Endometrial microvascular endothelial cells (primary cell): ENCODE data around the gene CCDC69. TPM values are rescaled to one million over a fixed set of nuclear protein-coding genes. Genes with fewer than 3 reads are reported as not detected.
"Not testable (repeated sequence)": the region's sequence is repeated elsewhere in the genome, so short reads cannot be mapped to it uniquely, and the experiment has no call there.

Experiments
- in situ Hi-C: cut with HindIII; loops from 2 replicates; pipeline ENCODE4 v1.10.0; 2017; ENCODE audit warnings: low sequenced_read_pairs, low pct_unique_long_range_greater_than_20kb; ENCODE audit errors: inconsistent ontology term
- total RNA-seq: library from RNA; depleted of rRNA; stranded (reverse); fragments of >200 nt; gene quantifications from one replicate; pipeline ENCODE4 v1.2.3, GENCODE V29; 2015; ENCODE audit errors: inconsistent ontology term

The CCDC69 gene
- total RNA-seq, 1 donor from 2014 or later, result 28.3 TPM

- in situ Hi-C loops, result no loop called here
These were observed 22.8 kb downstream of the CCDC69 start for GRCh38 chr5:151200913-151201595.

DNA sequence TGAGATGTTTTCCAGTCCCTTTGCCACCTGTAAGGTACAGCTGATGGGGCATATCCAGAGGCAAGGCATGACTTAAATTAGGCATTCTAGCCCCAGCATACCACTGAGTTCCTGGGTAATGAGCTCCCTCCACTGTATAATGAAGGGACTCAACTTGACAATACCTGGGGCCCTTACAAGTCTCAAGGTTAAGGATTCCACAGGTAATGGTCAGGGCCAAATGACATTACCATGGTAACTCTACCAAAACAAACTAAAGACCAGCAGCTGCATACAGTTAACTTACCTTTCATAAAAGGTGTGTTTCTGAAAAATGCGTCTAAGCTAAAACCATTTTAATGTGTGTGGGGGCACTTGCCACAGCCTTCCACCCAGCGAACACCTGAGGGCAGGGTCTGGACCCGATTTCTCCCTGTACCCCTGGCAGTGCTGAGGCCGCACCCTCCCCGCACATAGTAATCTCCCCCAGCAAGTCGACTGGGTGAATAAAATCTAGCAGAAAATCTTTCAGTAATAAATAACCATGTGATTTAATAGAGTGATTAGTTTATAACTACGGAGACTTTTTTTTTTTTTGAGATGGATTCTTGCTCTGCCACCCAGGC is 24.2 kb downstream of the CCDC69 start:
- in situ Hi-C loops, result no loop called here

- in situ Hi-C loops, result no loop called here
These were observed 25.0 kb downstream of the CCDC69 start for GRCh38 chr5:151198861-151199260.

DNA sequence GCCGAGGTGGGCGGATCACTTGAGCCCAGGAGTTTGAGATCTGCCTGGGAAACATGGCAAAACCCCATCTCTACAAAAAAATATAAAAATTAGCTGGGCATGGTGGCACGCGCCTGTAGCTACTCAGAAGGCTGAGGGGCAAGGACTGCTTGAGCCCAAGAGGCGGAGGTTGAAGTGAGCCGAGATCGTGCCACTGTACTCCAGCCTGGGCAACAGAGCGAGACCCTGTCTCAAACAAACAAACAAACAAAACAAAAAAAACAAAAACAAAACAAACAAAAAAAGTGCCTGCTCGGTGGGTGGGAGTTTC is 26.6 kb downstream of the CCDC69 start:
- in situ Hi-C loops, result not testable (repeated sequence)

DNA sequence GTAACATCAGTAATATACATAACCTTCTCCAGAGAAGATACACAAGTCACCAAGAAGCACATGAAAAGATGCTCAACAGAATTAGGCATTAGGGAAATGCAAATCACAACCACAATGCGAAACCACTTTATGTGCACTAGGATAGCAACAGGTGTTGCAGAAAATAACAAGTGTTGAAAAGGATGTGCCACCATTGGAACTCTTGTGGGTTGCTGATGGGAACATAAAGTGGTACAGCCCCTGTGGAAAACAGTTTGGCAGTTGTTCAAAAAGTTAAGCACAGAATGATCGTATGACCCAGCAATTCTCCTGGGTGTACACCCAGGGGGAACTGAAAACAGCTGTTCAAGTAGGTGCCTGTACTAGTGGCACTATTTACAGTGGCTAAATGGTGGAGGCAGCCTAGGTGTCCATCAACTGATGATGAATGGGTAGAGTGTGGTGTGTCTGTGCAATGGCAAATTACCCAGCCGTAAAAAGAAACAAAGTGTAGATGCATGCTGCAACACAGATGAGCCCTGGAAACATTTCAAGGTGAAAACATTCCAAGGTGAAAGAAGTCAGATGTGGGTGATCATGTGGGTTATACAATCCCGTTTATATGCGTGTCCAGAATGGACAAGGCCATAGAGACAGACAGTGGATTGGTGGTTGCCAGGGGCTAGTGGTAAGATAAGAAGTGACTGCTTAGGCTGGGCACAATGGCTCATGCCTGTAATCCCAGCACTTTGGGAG is 27.2 kb downstream of the CCDC69 start:
- in situ Hi-C loops, result no loop called here

DNA sequence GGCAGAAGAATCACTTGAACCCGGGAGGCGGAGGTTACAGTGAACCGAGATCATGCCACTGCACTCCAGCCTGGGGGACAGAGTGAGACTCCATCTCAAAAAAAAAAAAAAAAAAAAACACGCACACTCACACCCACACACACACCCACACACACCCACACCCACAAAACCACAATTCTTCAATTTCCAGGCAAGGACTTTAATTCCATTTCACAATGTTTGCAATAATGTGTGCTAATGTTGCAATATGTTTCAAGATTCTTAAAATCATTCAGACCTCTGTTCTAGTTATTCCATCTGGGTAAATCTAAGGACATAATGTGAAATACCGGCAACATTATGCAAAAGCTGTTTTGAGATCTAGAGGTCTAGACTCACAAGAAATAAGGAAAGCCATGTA is 28.3 kb downstream of the CCDC69 start:
- in situ Hi-C loops, result no loop called here

DNA sequence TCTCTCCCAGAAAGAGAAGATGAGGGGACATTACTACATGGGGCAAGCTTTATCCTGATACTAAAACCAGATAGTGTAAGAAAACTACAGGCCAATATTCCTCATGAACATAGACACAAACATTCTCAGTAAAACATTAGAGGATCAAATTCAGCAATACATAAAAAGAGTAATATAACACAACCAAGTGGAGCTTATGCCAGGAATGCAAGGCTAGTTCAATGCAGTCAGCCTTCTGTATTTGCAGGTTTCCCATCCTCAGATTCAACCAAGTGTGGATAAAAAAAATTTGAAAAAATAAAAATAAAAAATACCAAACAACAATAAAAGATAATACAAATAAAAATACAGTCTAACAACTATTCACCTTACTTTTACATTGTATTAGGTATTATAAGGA is 31.3 kb downstream of the CCDC69 start:
- in situ Hi-C loops, result no loop called here

- in situ Hi-C loops, result no loop called here
These were observed 32.2 kb downstream of the CCDC69 start for GRCh38 chr5:151191661-151192060.

DNA sequence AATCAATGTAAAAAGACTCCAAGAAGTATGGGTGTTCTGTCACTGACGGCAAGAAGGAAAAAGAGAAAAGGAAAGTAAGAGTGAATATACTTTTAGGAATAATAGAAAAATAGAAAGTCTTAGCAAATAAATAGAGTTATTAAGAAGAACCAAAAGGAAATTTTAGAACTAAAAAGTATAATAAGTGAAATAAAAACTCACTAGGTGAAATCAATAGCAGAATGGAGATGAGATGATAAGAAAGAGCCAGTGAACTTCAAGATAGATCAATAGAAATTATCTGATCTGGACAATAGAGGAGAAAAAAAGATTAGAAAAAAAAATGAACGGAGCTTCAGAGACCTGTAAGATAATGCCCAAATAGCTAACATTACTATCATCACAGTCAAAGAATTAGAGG is 34.7 kb downstream of the CCDC69 start:
- in situ Hi-C loops, result no loop called here

GRCh38 chr5:151186538-151186937 is 37.4 kb downstream of the CCDC69 start:
- in situ Hi-C loops, result no loop called here

DNA sequence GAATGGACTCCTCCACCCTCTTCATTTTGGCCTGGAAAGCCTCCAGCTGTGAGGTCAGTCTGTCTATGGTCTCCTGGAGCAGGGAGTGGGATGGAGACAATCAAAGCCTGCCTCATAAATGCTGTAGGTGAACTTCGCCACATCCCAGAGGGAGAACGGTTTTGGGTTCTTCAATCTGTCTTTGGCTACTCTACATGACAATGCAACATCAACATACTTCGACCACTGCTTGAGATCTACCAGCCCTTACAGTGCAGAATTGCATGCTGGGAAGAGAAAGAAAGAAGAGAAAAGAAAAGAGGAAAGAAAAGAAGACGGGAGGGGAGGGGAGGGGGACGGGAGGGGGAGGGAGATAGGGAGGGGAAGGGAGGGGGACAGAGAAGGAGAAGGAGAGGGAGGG is 37.8 kb downstream of the CCDC69 start:
- in situ Hi-C loops, result no loop called here

- in situ Hi-C loops, result no loop called here
These were observed 39.4 kb downstream of the CCDC69 start for GRCh38 chr5:151184316-151185042.

- in situ Hi-C loops, result no loop called here
These were observed 40.2 kb downstream of the CCDC69 start for GRCh38 chr5:151183456-151184245.

DNA sequence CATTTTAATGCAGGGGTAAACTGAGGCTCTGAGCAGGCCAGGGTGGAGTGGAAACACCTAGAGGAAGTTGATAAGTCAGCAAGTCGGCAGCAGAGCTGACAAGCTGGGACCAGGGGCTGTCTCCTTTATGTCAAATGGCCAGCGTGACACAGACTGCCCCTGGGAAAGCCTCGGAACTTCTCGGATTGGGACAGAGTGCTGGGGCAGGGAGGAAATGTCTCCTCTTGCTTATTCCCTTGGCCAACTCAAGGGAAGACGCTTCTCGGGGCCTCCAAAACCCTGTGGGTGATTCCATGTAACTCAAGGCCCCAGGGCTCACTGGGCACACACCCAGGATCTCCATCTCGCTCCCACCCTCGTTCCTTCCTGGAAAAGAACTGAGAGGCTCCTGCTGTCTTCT is 40.9 kb downstream of the CCDC69 start:
- in situ Hi-C loops, result no loop called here

DNA sequence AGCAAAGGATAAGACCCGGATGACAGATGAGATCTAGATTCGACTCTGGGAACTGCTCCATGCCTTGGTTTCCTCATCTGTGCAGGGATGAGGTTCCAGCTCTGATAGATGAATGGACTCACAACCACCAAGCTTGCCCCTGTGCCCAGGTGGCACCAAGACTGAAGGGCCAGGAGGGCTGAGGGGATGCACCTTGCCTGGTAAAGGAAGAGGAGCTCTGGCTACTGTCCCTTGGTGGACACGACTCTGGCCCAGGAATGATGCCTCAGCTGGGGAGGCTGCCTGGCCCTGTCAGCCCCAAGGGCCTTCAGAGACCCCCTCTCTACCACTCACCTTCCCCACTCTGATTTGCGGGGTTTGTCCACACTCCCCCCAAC is 41.4 kb downstream of the CCDC69 start:
- in situ Hi-C loops, result no loop called here

GRCh38 chr5:151181818-151182523 is 41.9 kb downstream of the CCDC69 start:
- in situ Hi-C loops, result no loop called here

- in situ Hi-C loops, result no loop called here
These were observed 43.6 kb downstream of the CCDC69 start for GRCh38 chr5:151180291-151180690.

GRCh38 chr5:151179489-151179840 is 44.4 kb downstream of the CCDC69 start:
- in situ Hi-C loops, result no loop called here
